H9 (cell line): Measurements from ENCODE around the gene ZNF444. TPM values are rescaled to one million over a fixed set of nuclear protein-coding genes. Genes with fewer than 3 reads are reported as not detected.
A peak's percentile ranks its signal among the peaks of the same experiment; 100 is the strongest.

Experiments used
- DNase-seq: peaks from one replicate; pipeline ENCODE4 v3.0.0-alpha.2; 2017
- H2AFZ ChIP-seq: one replicate; pipeline ENCODE4 v1.6.1; 2013; ENCODE audit warnings: mild to moderate bottlenecking, low read length, control low read depth, moderate library complexity
- H2AK5ac ChIP-seq: 2 replicates; pipeline ENCODE4 v1.6.1; 2013; ENCODE audit warnings: low read length, control low read depth, mixed read lengths; ENCODE audit not compliant: insufficient read length
- H2BK120ac ChIP-seq: one replicate; pipeline ENCODE4 v1.6.1; 2013; ENCODE audit warnings: low read depth, mild to moderate bottlenecking, low read length, control low read depth, inconsistent platforms; ENCODE audit not compliant: poor library complexity, severe bottlenecking
- H2BK12ac ChIP-seq: 2 replicates; pipeline ENCODE4 v1.6.1; 2013; ENCODE audit warnings: low read length, control low read depth, mixed read lengths, low read depth; ENCODE audit not compliant: insufficient read length
- H2BK15ac ChIP-seq: 2 replicates; pipeline ENCODE4 v1.6.1; 2013; ENCODE audit warnings: low read depth, low read length, control low read depth
- H2BK20ac ChIP-seq: one replicate; pipeline ENCODE4 v1.6.1; 2013; ENCODE audit warnings: low read depth, mild to moderate bottlenecking, low read length, control low read depth, inconsistent platforms; ENCODE audit not compliant: poor library complexity, severe bottlenecking
- H2BK5ac ChIP-seq: 2 replicates; pipeline ENCODE4 v1.6.1; 2013; ENCODE audit warnings: low read length, control low read depth, mixed read lengths; ENCODE audit not compliant: insufficient read length
- H3K14ac ChIP-seq: 2 replicates; pipeline ENCODE4 v1.6.1; 2013; ENCODE audit warnings: low read length, control low read depth; ENCODE audit not compliant: insufficient read depth
- H3K18ac ChIP-seq: 2 replicates; pipeline ENCODE4 v1.6.1; 2013; ENCODE audit warnings: low read depth, mild to moderate bottlenecking, mixed read lengths, low read length, control low read depth; ENCODE audit not compliant: insufficient read length
- H3K23ac ChIP-seq: 2 replicates; pipeline ENCODE4 v1.6.1; 2013; ENCODE audit warnings: low read length, control low read depth, mixed read lengths, low read depth; ENCODE audit not compliant: insufficient read length
- H3K23me2 ChIP-seq: 2 replicates; pipeline ENCODE4 v1.6.1; 2013; ENCODE audit warnings: low read depth, mild to moderate bottlenecking, mixed read lengths, low read length, control low read depth; ENCODE audit not compliant: insufficient read length, poor library complexity, severe bottlenecking
- H3K27ac ChIP-seq: 2 replicates; pipeline ENCODE4 v1.5.1; 2013; ENCODE audit warnings: low read length, control low read depth, mixed read lengths, low read depth; ENCODE audit not compliant: insufficient read length
- H3K27me3 ChIP-seq: 2 replicates; pipeline ENCODE4 v1.6.1; 2013; ENCODE audit warnings: low read length, control low read depth, inconsistent platforms; ENCODE audit not compliant: insufficient read depth
- H3K4ac ChIP-seq: 2 replicates; pipeline ENCODE4 v1.6.1; 2013; ENCODE audit warnings: low read depth, mild to moderate bottlenecking, control low read depth, inconsistent platforms, low read length, moderate library complexity
- H3K4me1 ChIP-seq: 2 replicates; pipeline ENCODE4 v1.6.1; 2013; ENCODE audit warnings: low read length, control low read depth, inconsistent platforms; ENCODE audit not compliant: insufficient read depth
- H3K4me2 ChIP-seq: 2 replicates; pipeline ENCODE4 v1.6.1; 2013; ENCODE audit warnings: low read length, control low read depth, mixed read lengths; ENCODE audit not compliant: insufficient read length, insufficient read depth
- H3K56ac ChIP-seq: 2 replicates; pipeline ENCODE4 v1.6.1; 2013; ENCODE audit warnings: low read depth, mild to moderate bottlenecking, mixed read lengths, low read length, control low read depth; ENCODE audit not compliant: insufficient read length
- H3K79me1 ChIP-seq: 2 replicates; pipeline ENCODE4 v1.6.1; 2013; ENCODE audit warnings: low read depth, mild to moderate bottlenecking, moderate library complexity, low read length, control low read depth, inconsistent platforms; ENCODE audit not compliant: insufficient read depth, poor library complexity, severe bottlenecking
- H3K79me2 ChIP-seq: 2 replicates; pipeline ENCODE4 v1.6.1; 2013; ENCODE audit warnings: low read length, control low read depth, inconsistent platforms; ENCODE audit not compliant: insufficient read depth
- H3K9ac ChIP-seq: 2 replicates; pipeline ENCODE4 v1.6.1; 2013; ENCODE audit warnings: low read length, control low read depth, mixed read lengths; ENCODE audit not compliant: insufficient read length; ENCODE audit errors: extremely low read depth
- H3K9me3 ChIP-seq: one replicate; pipeline ENCODE4 v1.6.1; 2013; ENCODE audit warnings: low read depth, low read length, inconsistent platforms; ENCODE audit not compliant: control insufficient read depth
- H3T11ph ChIP-seq: one replicate; pipeline ENCODE4 v1.6.1; 2013; ENCODE audit warnings: mild to moderate bottlenecking, low read length, control low read depth, inconsistent platforms
- H4K20me1 ChIP-seq: one replicate; pipeline ENCODE4 v1.6.1; 2013; ENCODE audit not compliant: control insufficient read depth, insufficient read length, insufficient read depth
- H4K5ac ChIP-seq: 2 replicates; pipeline ENCODE4 v1.6.1; 2013; ENCODE audit warnings: low read depth, mild to moderate bottlenecking, mixed read lengths, low read length, control low read depth; ENCODE audit not compliant: insufficient read length
- H4K8ac ChIP-seq: replicated peaks from 2 replicates; pipeline ENCODE4 v1.6.1; 2013; ENCODE audit warnings: low read length, control low read depth, mixed read lengths, low read depth; ENCODE audit not compliant: insufficient read length
- H4K91ac ChIP-seq: 2 replicates; pipeline ENCODE4 v1.6.1; 2013; ENCODE audit warnings: low read depth, mild to moderate bottlenecking, moderate library complexity, mixed read lengths, low read length, control low read depth; ENCODE audit not compliant: insufficient read length
- H3K27ac Mint-ChIP-seq, 3 experiments: 2 replicates in 2 of 3; 3 replicates in 1 of 3; pipeline ENCODE4 v1.8.0; 2020 to 2021; ENCODE audit warnings: mixed read lengths in 3 of 3, mild to moderate bottlenecking in 1 of 3, moderate library complexity in 1 of 3
- H3K27me3 Mint-ChIP-seq: 2 replicates; pipeline ENCODE4 v1.8.0; 2021; ENCODE audit warnings: low read depth, mild to moderate bottlenecking, moderate library complexity, mixed read lengths
- H3K36me3 Mint-ChIP-seq, 3 experiments: 2 replicates in 2 of 3; 3 replicates in 1 of 3; pipeline ENCODE4 v1.8.0; 2020 to 2021; ENCODE audit warnings: low read depth in 3 of 3, mixed read lengths in 3 of 3; ENCODE audit not compliant: insufficient read depth in 1 of 3
- H3K4me1 Mint-ChIP-seq, 2 experiments: 2 replicates each; pipeline ENCODE4 v1.8.0; 2020; ENCODE audit warnings: mixed read lengths in 2 of 2
- H3K4me3 Mint-ChIP-seq, 2 experiments: 2 replicates in 1 of 2; 3 replicates in 1 of 2; pipeline ENCODE4 v1.8.0; 2020 to 2021; ENCODE audit warnings: mild to moderate bottlenecking in 2 of 2, mixed read lengths in 2 of 2, moderate library complexity in 1 of 2
- H3K9me3 Mint-ChIP-seq, 2 experiments: 2 replicates in 1 of 2; 3 replicates in 1 of 2; pipeline ENCODE4 v1.8.0; 2020; ENCODE audit warnings: mild to moderate bottlenecking in 2 of 2, mixed read lengths in 2 of 2, moderate library complexity in 1 of 2
- CTCF ChIP-seq: fragments of 200-600 bp; sonication (generic); conservative IDR thresholded peaks from 3 replicates; pipeline ENCODE4 v1.8.0; 2021; ENCODE audit warnings: antibody characterized with exemption, mild to moderate bottlenecking
- WGBS: extraction: QIAGEN DNeasy Blood & Tissue Kit; methylation state at CpG from one replicate; pipeline ENCODE4 v1.1.7; 2013; ENCODE audit warnings: missing lambda C conversion rate, low lambda C conversion rate, mixed read lengths; ENCODE audit not compliant: insufficient read length; ENCODE audit errors: extremely low coverage; 5-methylcytosine and 5-hydroxymethylcytosine counted together
- total RNA-seq: library from RNA; stranded (reverse); gene quantifications from 2 replicates; pipeline ENCODE4 v1.2.1, GENCODE V29; 2021

Gene ZNF444
- total RNA-seq, 1 experiment from 2014 or later: 49.7 TPM

DNA sequence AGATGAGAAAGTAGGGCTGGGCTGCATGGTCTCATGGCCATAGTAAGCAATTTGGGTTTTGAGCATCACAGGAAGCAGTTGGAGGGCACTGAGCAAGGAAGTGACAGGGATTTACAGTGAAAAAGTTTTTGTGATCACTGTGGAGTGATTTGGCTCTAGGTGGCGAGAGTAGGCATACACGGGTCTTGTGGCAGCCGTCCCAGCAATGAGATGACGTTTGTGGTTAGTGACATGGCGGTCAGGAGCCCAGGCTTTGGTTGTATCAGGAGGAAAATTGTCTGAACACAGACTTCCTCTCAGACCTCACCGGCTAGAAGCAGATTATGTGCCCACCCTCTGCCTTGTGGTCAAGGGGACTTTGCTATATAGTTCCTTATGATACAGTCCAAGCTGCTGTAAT lies 3.3 kb downstream of the ZNF444 start:
- H3K27me3 ChIP-seq: no peaks in the 10 kb centered on the region
- no peak overlapping the region for H2BK120ac ChIP-seq
- H4K8ac ChIP-seq: no peak overlapping the region
- H2AFZ ChIP-seq: no peak overlapping the region
- TF ChIP-seq CTCF: no peak
- Mint-ChIP-seq H3K9me3 (no peaks in the 10 kb centered on the region), H3K4me3 (no peak overlapping the region), H3K27ac (peak overlapping the region in 2 of 3 experiments; percentile 20 to 62; a peak in 4 of 7 replicates), H3K36me3 (peaks cover 14 to 22% (median 22%) of the 10 kb centered on the region in 3 experiments; a peak in 6 of 7 replicates), H3K4me1 (peaks cover 14 to 17% of the 10 kb centered on the region in 2 experiments), H3K27me3 (no peaks in the 10 kb centered on the region)
- H3K79me2 ChIP-seq: peaks cover 4% of the 10 kb centered on the region; the same call in 1 of the 2 replicates
- no peak overlapping the region for H2BK15ac ChIP-seq
- H3K14ac ChIP-seq: no peak overlapping the region
- H4K20me1 ChIP-seq: peaks cover 3% of the 10 kb centered on the region
- no peak overlapping the region for H2BK5ac ChIP-seq
- H2AK5ac ChIP-seq: no peak overlapping the region
- DNase-seq: no peak
- H3K9me3 ChIP-seq: no peaks in the 10 kb centered on the region
- H3K23me2 ChIP-seq: peaks cover 13% of the 10 kb centered on the region
- H3K4me1 ChIP-seq: no peaks in the 10 kb centered on the region; the same call in 1 of the 2 replicates
- H4K5ac ChIP-seq: no peak overlapping the region
- no peak overlapping the region for H3T11ph ChIP-seq
- H2BK20ac ChIP-seq: no peak overlapping the region
- H4K91ac ChIP-seq: no peak overlapping the region
- no peaks in the 10 kb centered on the region for H3K79me1 ChIP-seq
- H3K56ac ChIP-seq: no peak overlapping the region
- WGBS: no CpG with 5 or more reads among the region's 6 CpGs
- H3K18ac ChIP-seq: no peak overlapping the region
- H2BK12ac ChIP-seq: no peak overlapping the region
- H3K27ac ChIP-seq: no peak overlapping the region
- H3K4ac ChIP-seq: no peak overlapping the region
- H3K4me2 ChIP-seq: no peak overlapping the region
- no peak overlapping the region for H3K9ac ChIP-seq
- H3K23ac ChIP-seq: no peak overlapping the region
